HCT116 (cell line): Measurements from ENCODE around the gene SPEF1. TPM values are rescaled to one million over a fixed set of nuclear protein-coding genes. Genes with fewer than 3 reads are reported as not detected.

Experiments used
- ATAC-seq: fragments of 200-7000 bp; cut with Tn5 transposase; 2 replicates; pipeline ENCODE4 v1.9.1; 2020; ENCODE audit warnings: mild to moderate bottlenecking, moderate library complexity
- BruUV-seq: library from RNA; stranded (reverse); fragments of 400-500 nt; replicated peaks from 2 replicates; lab custom pipeline; 2021; lab: Mats Ljungman, UMichigan
- CTCF ChIA-PET: fragments of 300-600 bp; sonication (Branson Sonifier 250); formaldehyde crosslinking; loops from one replicate; lab custom pipeline; 2021; ENCODE audit warnings: antibody characterized with exemption; lab: Charles Lee
- POLR2A ChIA-PET: fragments of 300-600, 350-600 bp; sonication (Branson Sonifier 250); formaldehyde crosslinking; loops from one replicate; lab custom pipeline; 2021; ENCODE audit warnings: antibody characterized with exemption; lab: Charles Lee
- RAD21 ChIA-PET, 2 experiments: fragments of 300-600 bp; sonication (Branson Sonifier 250); formaldehyde crosslinking; loops; one replicate each; lab custom pipeline; 2023; ENCODE audit warnings: low total read pairs in 2 of 2; ENCODE audit not compliant: uncharacterized antibody in 2 of 2, unreplicated experiment in 2 of 2, low non-redundant PET in 1 of 2; lab: Charles Lee
- DNase-seq: peaks from one replicate; pipeline ENCODE4 v3.0.0-alpha.2; 2010; ENCODE audit warnings: low read depth, low spot score
- H2AFZ ChIP-seq: fragments of 200-600 bp; shearing (Covaris generic), sonication (generic); 2 replicates; pipeline ENCODE4 v1.6.1; 2017; ENCODE audit warnings: low read depth, mixed run types, mixed read lengths, antibody characterized with exemption, low read length; ENCODE audit not compliant: poor library complexity, severe bottlenecking
- H3K27ac ChIP-seq: 2 replicates; pipeline ENCODE4 v1.5.1; 2012; ENCODE audit warnings: low read depth, low read length
- H3K27me3 ChIP-seq: fragments of 200-600 bp; sonication (generic); 2 replicates; pipeline ENCODE4 v1.6.1; 2016; ENCODE audit warnings: mixed run types, low read length, mixed read lengths; ENCODE audit not compliant: insufficient read depth
- H3K36me3 ChIP-seq, 2 experiments: fragments of 200-500 bp in 1 of 2; fragments of 200-600 bp in 1 of 2; sonication (Bioruptor generic) in 1 of 2; sonication (generic) in 1 of 2; 2 replicates each; pipeline versions ENCODE4 v1.5.1 to v1.6.1; 2014 to 2016; ENCODE audit warnings: low read length in 2 of 2, inconsistent platforms in 1 of 2, mixed read lengths in 1 of 2, mixed run types in 1 of 2; ENCODE audit not compliant: insufficient read depth in 2 of 2, control insufficient read depth in 1 of 2
- H3K4me1 ChIP-seq, 2 experiments: fragments of 200-600 bp in 1 of 2; sonication (generic) in 1 of 2; 2 replicates each; pipeline versions ENCODE4 v1.5.1 to v1.6.1; 2012 to 2017; ENCODE audit warnings: low read length in 2 of 2, inconsistent platforms in 1 of 2, mild to moderate bottlenecking in 1 of 2, mixed read lengths in 1 of 2, mixed run types in 1 of 2, moderate library complexity in 1 of 2; ENCODE audit not compliant: insufficient read depth in 2 of 2, control insufficient read depth in 1 of 2
- H3K4me2 ChIP-seq: fragments of 200-600 bp; sonication (generic); 2 replicates; pipeline ENCODE4 v1.6.1; 2017; ENCODE audit warnings: mixed run types, low read length, mixed read lengths
- H3K4me3 ChIP-seq, 2 experiments: fragments of 200-600 bp in 1 of 2; sonication (generic) in 1 of 2; replicated peaks in 1 of 2; 2 replicates each; pipeline ENCODE4 v1.5.1; 2011 to 2016; ENCODE audit warnings: low read length in 2 of 2, control low read depth in 1 of 2, low read depth in 1 of 2, mild to moderate bottlenecking in 1 of 2, mixed read lengths in 1 of 2, mixed run types in 1 of 2
- H3K79me2 ChIP-seq: fragments of 200-600 bp; sonication (generic); 2 replicates; pipeline ENCODE4 v1.6.1; 2017; ENCODE audit warnings: mild to moderate bottlenecking, mixed run types, low read length, moderate library complexity, mixed read lengths; ENCODE audit not compliant: insufficient read depth
- H3K9ac ChIP-seq: fragments of 200-600 bp; sonication (generic); 2 replicates; pipeline ENCODE4 v1.6.1; 2016; ENCODE audit warnings: low read length, mixed read lengths
- H3K9me2 ChIP-seq: fragments of 200-600 bp; sonication (generic), shearing (Covaris generic); 2 replicates; pipeline ENCODE4 v1.6.1; 2017; ENCODE audit warnings: mixed run types, mild to moderate bottlenecking, moderate library complexity; ENCODE audit not compliant: insufficient read depth
- H3K9me3 ChIP-seq, 2 experiments: fragments of 200-500 bp in 1 of 2; fragments of 200-600 bp in 1 of 2; sonication (Bioruptor generic) in 1 of 2; sonication (generic) in 1 of 2; 2 replicates each; pipeline ENCODE4 v1.6.1; 2014 to 2017; ENCODE audit warnings: low read length in 2 of 2, mixed read lengths in 2 of 2, inconsistent platforms in 1 of 2, low read depth in 1 of 2, mild to moderate bottlenecking in 1 of 2, mixed run types in 1 of 2, moderate library complexity in 1 of 2; ENCODE audit not compliant: control insufficient read depth in 1 of 2, insufficient read depth in 1 of 2
- H4K20me1 ChIP-seq: fragments of 200-600 bp; sonication (generic), shearing (Covaris generic); 2 replicates; pipeline ENCODE4 v1.6.1; 2017; ENCODE audit warnings: mixed run types, mild to moderate bottlenecking, moderate library complexity; ENCODE audit not compliant: insufficient read depth
- CBX3 ChIP-seq: IDR thresholded peaks from 2 replicates; pipeline ENCODE4 v1.6.1; 2012; ENCODE audit warnings: low read depth
- CEBPB ChIP-seq: IDR thresholded peaks from 2 replicates; pipeline ENCODE4 v1.6.1; 2012; ENCODE audit warnings: low read depth
- ELF1 ChIP-seq: IDR thresholded peaks from 2 replicates; pipeline ENCODE4 v1.6.1; 2012; ENCODE audit warnings: low read depth, borderline replicate concordance
- EZH2 ChIP-seq: fragments of 200-600 bp; sonication (generic); IDR thresholded peaks from 2 replicates; pipeline ENCODE4 v1.6.1; 2017; ENCODE audit warnings: antibody characterized with exemption, mixed run types
- EZH2phosphoT487 ChIP-seq: fragments of 200-600 bp; IDR thresholded peaks from 2 replicates; pipeline ENCODE4 v1.6.1; 2018; ENCODE audit warnings: antibody characterized with exemption, borderline replicate concordance
- JUND ChIP-seq: IDR thresholded peaks from 2 replicates; pipeline ENCODE4 v1.6.1; 2012
- MAX ChIP-seq: IDR thresholded peaks from 2 replicates; pipeline ENCODE4 v1.6.1; 2012
- POLR2A ChIP-seq: IDR thresholded peaks from 2 replicates; pipeline ENCODE4 v1.7.0; 2011; ENCODE audit warnings: borderline replicate concordance; ENCODE audit not compliant: insufficient read depth, insufficient read length; ENCODE audit errors: extremely low read depth
- POLR2AphosphoS5 ChIP-seq: IDR thresholded peaks from 2 replicates; pipeline ENCODE4 v1.6.1; 2011; ENCODE audit warnings: mild to moderate bottlenecking, low read depth, low read length, moderate library complexity
- RAD21 ChIP-seq: IDR thresholded peaks from 2 replicates; pipeline ENCODE4 v1.6.1; 2012; ENCODE audit warnings: low read depth, mild to moderate bottlenecking
- SIN3A ChIP-seq: IDR thresholded peaks from 2 replicates; pipeline ENCODE4 v1.6.1; 2012; ENCODE audit warnings: low read depth
- SP1 ChIP-seq: IDR thresholded peaks from 2 replicates; pipeline ENCODE4 v1.6.1; 2012; ENCODE audit warnings: low read depth
- SRF ChIP-seq: IDR thresholded peaks from 2 replicates; pipeline ENCODE4 v1.6.1; 2012; ENCODE audit warnings: low read depth
- TCF7L2 ChIP-seq: IDR thresholded peaks from 2 replicates; pipeline ENCODE4 v1.7.0; 2011; ENCODE audit warnings: borderline replicate concordance, inconsistent platforms; ENCODE audit not compliant: insufficient read depth, insufficient read length; ENCODE audit errors: extremely low read depth
- YY1 ChIP-seq: IDR thresholded peaks from 2 replicates; pipeline ENCODE4 v1.6.1; 2011; ENCODE audit warnings: low read length, low read depth, moderate library complexity, mild to moderate bottlenecking; ENCODE audit not compliant: insufficient replicate concordance; ENCODE audit errors: extremely low read depth
- ZNF274 ChIP-seq: fragments of 200-500 bp; sonication (Bioruptor generic); IDR thresholded peaks from 2 replicates; pipeline ENCODE4 v1.6.1; 2014; ENCODE audit warnings: mild to moderate bottlenecking, low read depth, low read length, inconsistent platforms
- intact Hi-C: fragments of 100-400 bp; cut with micrococcal nuclease; formaldehyde crosslinking; loops from 2 replicates; pipeline ENCODE4 v1.10.0; 2022
- total RNA-seq: library from RNA; stranded (reverse); gene quantifications from one replicate; pipeline ENCODE4 v1.2.1, GENCODE V29; 2021; ENCODE audit not compliant: unreplicated experiment
- TF ChIP-seq, protein P1 (sequence below): IDR thresholded peaks from 2 replicates; pipeline ENCODE4 v1.6.1; 2011; ENCODE audit warnings: mild to moderate bottlenecking, low read length, moderate library complexity; ENCODE audit not compliant: insufficient replicate concordance; ENCODE audit errors: extremely low read depth
- TF ChIP-seq, protein P2 (sequence below): IDR thresholded peaks from 2 replicates; pipeline ENCODE4 v1.6.1; 2012

Gene SPEF1
- total RNA-seq, 1 experiment from 2014 or later = 0.93 TPM

GRCh38 chr20:3764659-3765058 lies 16.6 kb downstream of the SPEF1 start:
- RAD21 ChIA-PET = no interaction called here
- Histone ChIP-seq H3K4me2 (no peak overlapping the region), H3K27ac (no peak overlapping the region), H3K9me2 (no peaks in the 10 kb centered on the region), H3K79me2 (peaks cover 56% of the 10 kb centered on the region), H3K9me3 (no peaks in the 10 kb centered on the region), H3K9ac (no peak overlapping the region), H3K36me3 (peaks cover 3 to 10% of the 10 kb centered on the region in 2 experiments; a peak in 2 of 4 replicates), H4K20me1 (no peaks in the 10 kb centered on the region), H2AFZ (no peak overlapping the region), H3K4me3 (no peak overlapping the region), H3K4me1 (peaks cover 12 to 31% of the 10 kb centered on the region in 2 experiments), H3K27me3 (no peaks in the 10 kb centered on the region)
- no peak for DNase-seq
- TF ChIP-seq, protein P1, sequence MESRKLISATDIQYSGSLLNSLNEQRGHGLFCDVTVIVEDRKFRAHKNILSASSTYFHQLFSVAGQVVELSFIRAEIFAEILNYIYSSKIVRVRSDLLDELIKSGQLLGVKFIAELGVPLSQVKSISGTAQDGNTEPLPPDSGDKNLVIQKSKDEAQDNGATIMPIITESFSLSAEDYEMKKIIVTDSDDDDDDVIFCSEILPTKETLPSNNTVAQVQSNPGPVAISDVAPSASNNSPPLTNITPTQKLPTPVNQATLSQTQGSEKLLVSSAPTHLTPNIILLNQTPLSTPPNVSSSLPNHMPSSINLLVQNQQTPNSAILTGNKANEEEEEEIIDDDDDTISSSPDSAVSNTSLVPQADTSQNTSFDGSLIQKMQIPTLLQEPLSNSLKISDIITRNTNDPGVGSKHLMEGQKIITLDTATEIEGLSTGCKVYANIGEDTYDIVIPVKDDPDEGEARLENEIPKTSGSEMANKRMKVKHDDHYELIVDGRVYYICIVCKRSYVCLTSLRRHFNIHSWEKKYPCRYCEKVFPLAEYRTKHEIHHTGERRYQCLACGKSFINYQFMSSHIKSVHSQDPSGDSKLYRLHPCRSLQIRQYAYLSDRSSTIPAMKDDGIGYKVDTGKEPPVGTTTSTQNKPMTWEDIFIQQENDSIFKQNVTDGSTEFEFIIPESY = no peak
- TF ChIP-seq TCF7L2 (no peak), SRF (no peak), CBX3 (no peak), EZH2phosphoT487 (no peak), SIN3A (no peak), CEBPB (no peak), JUND (no peak), RAD21 (no peak), EZH2 (no peak), POLR2AphosphoS5 (no peak), SP1 (no peak), POLR2A (no peak), YY1 (no peak), ELF1 (no peak), MAX (no peak), ZNF274 (no peak)
- TF ChIP-seq, protein P2, sequence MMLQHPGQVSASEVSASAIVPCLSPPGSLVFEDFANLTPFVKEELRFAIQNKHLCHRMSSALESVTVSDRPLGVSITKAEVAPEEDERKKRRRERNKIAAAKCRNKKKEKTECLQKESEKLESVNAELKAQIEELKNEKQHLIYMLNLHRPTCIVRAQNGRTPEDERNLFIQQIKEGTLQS = no peak
- intact Hi-C loops = loop anchor here (5.0 kb wide), 1 partner anchor 202 kb away; no protein-coding TSS in a partner anchor
- ATAC-seq = no peak
- CTCF ChIA-PET = no interaction called here
- no TSS peak for BruUV-seq
- POLR2A ChIA-PET = no interaction called here
